HepG2 (cell line): ENCODE measurements around the gene ARHGAP9. TPM values are rescaled to one million over a fixed set of nuclear protein-coding genes. Genes with fewer than 3 reads are reported as not detected.
A peak's percentile ranks its signal among the peaks of the same experiment; 100 is the strongest.

Experiments used
- ATF4 ChIP-seq, 2 experiments: fragments of 450-650 bp in 1 of 2; sonication (generic) in 1 of 2; formaldehyde crosslinking; IDR thresholded peaks; 2 replicates each; pipeline versions ENCODE4 v1.5.0 to v1.8.0; 2020 to 2022; ENCODE audit warnings: mild to moderate bottlenecking in 1 of 2, missing genetic modification reagents in 1 of 2
- BCL3 ChIP-seq: sonication (generic); formaldehyde crosslinking; IDR thresholded peaks from 2 replicates; pipeline ENCODE4 v1.5.1; 2020; ENCODE audit warnings: mild to moderate bottlenecking, missing genetic modification reagents, moderate library complexity
- DMTF1 ChIP-seq: sonication (generic); formaldehyde crosslinking; IDR thresholded peaks from 2 replicates; pipeline ENCODE4 v1.4.0; 2020; ENCODE audit warnings: mild to moderate bottlenecking, missing genetic modification reagents
- DNMT1 ChIP-seq: sonication (generic); formaldehyde crosslinking; IDR thresholded peaks from 2 replicates; pipeline ENCODE4 v1.5.1; 2020; ENCODE audit warnings: mild to moderate bottlenecking, missing genetic modification reagents
- ELF4 ChIP-seq: sonication (generic); formaldehyde crosslinking; IDR thresholded peaks from 2 replicates; pipeline ENCODE4 v1.5.0; 2020; ENCODE audit warnings: missing genetic modification reagents, mild to moderate bottlenecking, moderate library complexity, borderline replicate concordance
- EZH2 ChIP-seq: conservative IDR thresholded peaks from 2 replicates; pipeline ENCODE4 v1.6.1; 2012; ENCODE audit warnings: mild to moderate bottlenecking, low read depth, low read length, moderate library complexity
- FOXO1 ChIP-seq: sonication (generic); formaldehyde crosslinking; IDR thresholded peaks from 2 replicates; pipeline ENCODE4 v1.4.0; 2020; ENCODE audit warnings: missing genetic modification reagents
- KMT2B ChIP-seq: IDR thresholded peaks from 2 replicates; pipeline ENCODE4 v1.6.1; 2016; ENCODE audit warnings: missing genetic modification reagents, missing compliant biosample characterization
- LBX2 ChIP-seq: sonication (generic); formaldehyde crosslinking; IDR thresholded peaks from 2 replicates; pipeline ENCODE4 v1.5.0; 2020; ENCODE audit warnings: missing genetic modification reagents, mild to moderate bottlenecking, borderline replicate concordance
- MBD4 ChIP-seq: IDR thresholded peaks from 2 replicates; pipeline ENCODE4 v1.6.1; 2012; ENCODE audit warnings: low read length, inconsistent platforms, borderline replicate concordance
- MXD4 ChIP-seq: IDR thresholded peaks from 2 replicates; pipeline ENCODE4 v1.6.1; 2016; ENCODE audit warnings: mild to moderate bottlenecking, missing biosample characterization, missing genetic modification reagents
- NR2F2 ChIP-seq: IDR thresholded peaks from 2 replicates; pipeline ENCODE4 v1.6.1; 2012; ENCODE audit warnings: low read depth, inconsistent platforms, borderline replicate concordance
- RFX3 ChIP-seq: IDR thresholded peaks from 2 replicates; pipeline ENCODE4 v1.6.1; 2016; ENCODE audit warnings: missing biosample characterization, missing genetic modification reagents
- SETDB1 ChIP-seq: sonication (generic); formaldehyde crosslinking; IDR thresholded peaks from 2 replicates; pipeline ENCODE4 v1.5.1; 2020; ENCODE audit warnings: missing genetic modification reagents, mild to moderate bottlenecking, borderline replicate concordance
- SIX1 ChIP-seq: sonication (generic); formaldehyde crosslinking; IDR thresholded peaks from 2 replicates; pipeline ENCODE4 v1.4.0; 2020; ENCODE audit warnings: missing genetic modification reagents, borderline replicate concordance
- ZSCAN22 ChIP-seq: sonication (generic); formaldehyde crosslinking; IDR thresholded peaks from 2 replicates; pipeline ENCODE4 v1.4.0; 2020; ENCODE audit warnings: mild to moderate bottlenecking, missing genetic modification reagents
- ZUFSP ChIP-seq: sonication (generic); formaldehyde crosslinking; IDR thresholded peaks from 2 replicates; pipeline ENCODE4 v1.9.0; 2021; ENCODE audit warnings: missing genetic modification reagents, mild to moderate bottlenecking, borderline replicate concordance
- polyA plus RNA-seq, 8 experiments: library from polyadenylated mRNA; depleted of rRNA in 3 of 8; stranded (reverse) in 7 of 8; unstranded in 1 of 8; fragments of >200 nt; fragmentation: Illumina TruSeq in 4 of 8; extraction: Trizol in 4 of 8; gene quantifications; 2 replicates each; pipeline versions ENCODE4 v1.2.1 to v1.2.3, GENCODE V29; 2011 to 2016; ENCODE audit warnings: low read depth in 4 of 8, missing spikeins in 1 of 8, mixed read lengths in 1 of 8; ENCODE audit not compliant: insufficient read depth in 1 of 8
- total RNA-seq, 5 experiments: library from RNA; depleted of rRNA; stranded (reverse); fragments of >200 nt; fragmentation: Illumina TruSeq; extraction: Trizol; gene quantifications; 2 replicates each; pipeline ENCODE4 v1.2.3, GENCODE V29; 2016; ENCODE audit warnings: low read depth in 1 of 5
- TF ChIP-seq, protein P1 (sequence below): sonication (generic); formaldehyde crosslinking; IDR thresholded peaks from 2 replicates; pipeline ENCODE4 v1.5.0; 2020; ENCODE audit warnings: missing genetic modification reagents, mild to moderate bottlenecking, borderline replicate concordance

The ARHGAP9 gene
- total and polyA plus RNA-seq, 2 of the 13 experiments (the other 11 are each of a cell fraction or from before 2014, with no cell fraction given), result 0.18 to 1.2 TPM

- TF ChIP-seq ZSCAN22 (no peak), SIX1 (CRISPR knock-in tag) (0 out of 2 replicates have a peak, but pooled peaks have one; percentile 24), DMTF1 (CRISPR knock-in tag) (no peak), ATF4 (CRISPR knock-in tag; IDR thresholded peaks at IDR 0.05) (peak; percentile 58 to 100; a peak in 3 of 4 replicates), FOXO1 (CRISPR knock-in tag) (no peak), BCL3 (CRISPR knock-in tag) (no peak), RFX3 (no peak), LBX2 (CRISPR knock-in tag) (no peak), KMT2B (CRISPR knock-in tag) (peak; percentile 88), SETDB1 (CRISPR knock-in tag) (no peak), MXD4 (CRISPR knock-in tag) (0 out of 2 replicates have a peak, but pooled peaks have one; percentile 26), MBD4 (no peak), DNMT1 (no peak), ELF4 (CRISPR knock-in tag) (no peak), EZH2 (no peak), ZUFSP (CRISPR knock-in tag) (no peak), NR2F2 (no peak)
- TF ChIP-seq, protein P1, sequence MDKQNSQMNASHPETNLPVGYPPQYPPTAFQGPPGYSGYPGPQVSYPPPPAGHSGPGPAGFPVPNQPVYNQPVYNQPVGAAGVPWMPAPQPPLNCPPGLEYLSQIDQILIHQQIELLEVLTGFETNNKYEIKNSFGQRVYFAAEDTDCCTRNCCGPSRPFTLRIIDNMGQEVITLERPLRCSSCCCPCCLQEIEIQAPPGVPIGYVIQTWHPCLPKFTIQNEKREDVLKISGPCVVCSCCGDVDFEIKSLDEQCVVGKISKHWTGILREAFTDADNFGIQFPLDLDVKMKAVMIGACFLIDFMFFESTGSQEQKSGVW (CRISPR knock-in tag), result no peak
Observed at GRCh38 chr12:57487597-57488401, 8.1 kb upstream of the ARHGAP9 start, which contains the start of gene MARS1 (continued).
